GM12801 (cell line): ENCODE measurements around the gene RUFY4.

Source experiments
- CTCF ChIP-seq: IDR thresholded peaks from one replicate; pipeline ENCODE4 v1.5.1; 2011; ENCODE audit warnings: control low read depth; ENCODE audit not compliant: insufficient read length; ENCODE audit errors: extremely low read depth

Gene RUFY4

GRCh38 chr2:218083352-218083676 is 14.3 kb downstream of the RUFY4 start:
- TF ChIP-seq CTCF: no peak

GRCh38 chr2:218086478-218086877 is 17.4 kb downstream of the RUFY4 start:
- no peak for TF ChIP-seq CTCF

GRCh38 chr2:218089259-218089658 is 20.2 kb downstream of the RUFY4 start:
- TF ChIP-seq CTCF: no peak

GRCh38 chr2:218091746-218092145 is 22.7 kb downstream of the RUFY4 start:
- TF ChIP-seq CTCF: no peak

GRCh38 chr2:218093879-218094278 is 24.8 kb downstream of the RUFY4 start:
- no peak for TF ChIP-seq CTCF

GRCh38 chr2:218095853-218096252 is 26.8 kb downstream of the RUFY4 start:
- TF ChIP-seq CTCF: no peak

GRCh38 chr2:218097975-218098374 is 28.9 kb downstream of the RUFY4 start:
- no peak for TF ChIP-seq CTCF

GRCh38 chr2:218123986-218124385 is 54.9 kb downstream of the RUFY4 start:
- TF ChIP-seq CTCF: no peak
